ENCODE data around the gene ELAC1. TPM values are rescaled to one million over a fixed set of nuclear protein-coding genes. Genes with fewer than 3 reads are reported as not detected.

The ELAC1 gene
- total RNA-seq, 3 donors from 2014 or later (not counting 1 experiment from before 2014, with no cell fraction given): 7.9 to 10.0 (median 8.9) TPM

GRCh38 chr18:51029378-51029693 is 61.5 kb downstream of the ELAC1 start:
- H3K4me3 ChIP-seq (ENCODE audit: low read length): peak overlapping the region; percentile 68
- DNase-seq (no peak), ATAC-seq (no peak)
- H3K27me3 Mint-ChIP-seq (ENCODE audit: low read depth in 2 of 2): no peaks in the 10 kb centered on the region
- H3K27ac Mint-ChIP-seq: peak overlapping the region; percentile 86 to 90
- intact Hi-C loops (cut with micrococcal nuclease): loop anchor here (1.0 kb wide), 1 partner anchor 150 kb away; the partner anchor contains the start of gene ME2
- no peak for TF ChIP-seq CTCF (IDR thresholded peaks at IDR 0.05)
- H3K27ac ChIP-seq (ENCODE audit: low read length): peak overlapping the region; percentile 91
- H3K4me1 Mint-ChIP-seq: peaks cover 45 to 47% of the 10 kb centered on the region in 2 donors
- H3K36me3 Mint-ChIP-seq: no peaks in the 10 kb centered on the region
- WGBS (ENCODE audit: insufficient coverage): 26% methylated on average over 10 of the region's 10 CpGs
- no peaks in the 10 kb centered on the region for H3K27me3 ChIP-seq (ENCODE audit: control insufficient read depth, insufficient read depth, low read length)
- peaks cover 14% of the 10 kb centered on the region for H3K4me1 ChIP-seq (ENCODE audit: control insufficient read depth, insufficient read depth, low read length)
- peaks cover 2% of the 10 kb centered on the region for H3K36me3 ChIP-seq (ENCODE audit: control insufficient read depth, insufficient read depth, low read length)
- no peaks in the 10 kb centered on the region for H3K9me3 Mint-ChIP-seq
- no peaks in the 10 kb centered on the region for H3K9me3 ChIP-seq (ENCODE audit: control insufficient read depth, insufficient read depth, low read length)
- peak overlapping the region; percentile 92 for H3K4me3 Mint-ChIP-seq

DNA sequence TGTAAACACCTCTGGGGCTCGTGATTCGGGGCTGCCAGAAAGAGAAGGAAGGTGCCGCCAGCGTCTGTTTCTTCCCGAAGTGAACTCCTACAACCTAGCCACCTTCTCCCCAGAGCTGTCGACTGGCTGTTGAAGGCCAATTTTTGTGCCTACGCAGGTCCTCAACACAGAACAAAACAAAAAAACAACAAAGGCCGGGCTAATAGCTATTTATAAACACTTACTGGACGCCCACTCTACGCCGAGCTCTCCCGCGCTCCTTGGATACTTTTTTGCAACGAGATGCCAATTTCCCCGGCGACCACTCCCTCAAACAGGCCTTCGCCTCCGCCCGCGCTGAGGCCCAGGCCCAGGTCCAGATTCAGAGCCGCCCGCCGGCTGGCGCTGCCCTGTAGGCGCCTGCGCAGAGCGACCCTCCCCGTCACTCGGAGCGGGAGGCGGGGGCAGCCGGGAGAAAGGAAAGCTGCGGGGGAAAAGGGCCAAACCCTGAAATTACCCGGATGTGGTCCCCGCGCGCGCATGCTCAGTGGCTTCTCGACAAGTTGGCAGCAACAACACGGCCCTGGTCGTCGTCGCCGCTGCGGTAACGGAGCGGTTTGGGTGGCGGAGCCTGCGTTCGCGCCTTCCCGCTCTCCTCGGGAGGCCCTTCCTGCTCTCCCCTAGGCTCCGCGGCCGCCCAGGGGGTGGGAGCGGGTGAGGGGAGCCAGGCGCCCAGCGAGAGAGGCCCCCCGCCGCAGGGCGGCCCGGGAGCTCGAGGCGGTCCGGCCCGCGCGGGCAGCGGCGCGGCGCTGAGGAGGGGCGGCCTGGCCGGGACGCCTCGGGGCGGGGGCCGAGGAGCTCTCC is 62.1 kb downstream of the ELAC1 start, which contains the start of gene SMAD4:
Gene SMAD4, plus strand, starts transcription at position 520 of the 843 bp plus-strand sequence. CDS start 16,834 bp downstream, outside the sequence.
- no peak for TF ChIP-seq CTCF (IDR thresholded peaks at IDR 0.05)
- intact Hi-C loops (cut with micrococcal nuclease): loop anchor here (1.0 to 5.0 kb wide), 3 partner anchors 63 to 167 kb away; partner anchors contain the start of genes ELAC1, ME2 and MEX3C
- Mint-ChIP-seq H3K27me3 (ENCODE audit: low read depth in 2 of 2) (no peaks in the 10 kb centered on the region), H3K4me3 (peak within 1 kb of the TSS; percentile 99), H3K4me1 (peaks cover 50 to 53% of the 10 kb centered on the region in 2 donors), H3K36me3 (no peaks in the 10 kb centered on the region), H3K9me3 (no peaks in the 10 kb centered on the region), H3K27ac (peak within 1 kb of the TSS; percentile 90 to 95)
- Histone ChIP-seq H3K4me3 (ENCODE audit: low read length) (peak within 1 kb of the TSS; percentile 68), H3K9me3 (ENCODE audit: control insufficient read depth, insufficient read depth, low read length) (no peaks in the 10 kb centered on the region), H3K27ac (ENCODE audit: low read length) (peak within 1 kb of the TSS; percentile 91), H3K27me3 (ENCODE audit: control insufficient read depth, insufficient read depth, low read length) (no peaks in the 10 kb centered on the region), H3K36me3 (ENCODE audit: control insufficient read depth, insufficient read depth, low read length) (peaks cover 2% of the 10 kb centered on the region), H3K4me1 (ENCODE audit: control insufficient read depth, insufficient read depth, low read length) (peaks cover 20% of the 10 kb centered on the region)
- ATAC-seq: peak; percentile 75 to 82 (median 77)
- WGBS (ENCODE audit: insufficient coverage): under 1% methylated on average over 79 of the region's 79 CpGs
- peak; percentile 97 for DNase-seq

DNA sequence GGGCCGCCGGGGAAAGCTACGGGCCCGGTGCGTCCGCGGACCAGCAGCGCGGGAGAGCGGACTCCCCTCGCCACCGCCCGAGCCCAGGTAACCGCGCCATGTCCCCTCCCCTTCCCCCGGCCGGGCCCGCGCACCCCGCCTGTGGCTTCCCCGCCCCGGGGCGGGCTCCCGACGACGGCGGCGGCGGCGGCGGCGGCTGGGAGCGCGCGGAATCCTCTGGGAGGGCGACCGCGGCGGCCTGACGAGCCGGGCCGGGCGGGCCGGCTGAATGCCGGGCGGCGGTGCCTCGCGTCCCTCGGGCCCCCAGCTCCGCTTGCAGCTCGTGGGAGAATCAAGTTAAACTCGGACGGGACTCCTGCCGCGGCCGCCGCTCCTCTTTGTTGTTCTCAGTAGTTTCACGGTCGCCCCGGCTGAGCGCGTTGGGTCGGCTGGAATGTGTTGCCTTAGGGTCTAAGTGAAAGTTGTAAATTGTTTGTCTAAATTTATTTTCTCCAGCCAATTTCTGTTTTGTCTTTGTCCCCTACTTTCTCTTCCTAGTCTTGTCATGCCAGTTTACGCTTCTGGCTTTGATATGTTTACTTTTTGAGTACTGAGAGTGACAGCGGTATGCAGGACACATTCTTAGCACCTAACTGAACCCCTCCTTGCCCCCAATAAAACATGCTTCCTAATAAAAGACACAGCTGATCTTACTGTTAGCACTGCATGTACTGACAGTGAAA is 62.9 kb downstream of the ELAC1 start:
- no peak for TF ChIP-seq CTCF (IDR thresholded peaks at IDR 0.05)
- Histone ChIP-seq H3K27ac (ENCODE audit: low read length) (peak overlapping the region; percentile 91), H3K9me3 (ENCODE audit: control insufficient read depth, insufficient read depth, low read length) (no peaks in the 10 kb centered on the region), H3K36me3 (ENCODE audit: control insufficient read depth, insufficient read depth, low read length) (no peaks in the 10 kb centered on the region), H3K27me3 (ENCODE audit: control insufficient read depth, insufficient read depth, low read length) (no peaks in the 10 kb centered on the region), H3K4me1 (ENCODE audit: control insufficient read depth, insufficient read depth, low read length) (peaks cover 22% of the 10 kb centered on the region), H3K4me3 (ENCODE audit: low read length) (peak overlapping the region; percentile 68)
- Mint-ChIP-seq H3K27me3 (ENCODE audit: low read depth in 2 of 2) (no peaks in the 10 kb centered on the region), H3K4me3 (peak overlapping the region; percentile 99), H3K9me3 (no peaks in the 10 kb centered on the region), H3K4me1 (peaks cover 57% of the 10 kb centered on the region in 2 donors), H3K36me3 (no peaks in the 10 kb centered on the region), H3K27ac (peak overlapping the region; percentile 90 to 95)
- 0% methylated on average over 66 of the region's 66 CpGs for WGBS (ENCODE audit: insufficient coverage)
- ATAC-seq: peak; percentile 64 to 78 (median 68)
- intact Hi-C loops (cut with micrococcal nuclease): loop anchor here (5.0 kb wide), 2 partner anchors 63 to 167 kb away; partner anchors contain the start of genes ELAC1 and MEX3C
- peak; percentile 68 to 79 for DNase-seq

All from natural killer cell (primary cell).